Measurements from ENCODE around the gene BMP8B.
"Not testable (repeated sequence)": the region's sequence is repeated elsewhere in the genome, so short reads cannot be mapped to it uniquely, and the experiment has no call there.

BMP8B gene

GRCh38 chr1:39788758-39789570 lies at the start of gene BMP8B:
TSS of gene BMP8B (minus strand) at chr1:39788865. CDS start at chr1:39788485, 380 bp downstream.
- peak in 1 of 2 experiments; percentile 67 for DNase-seq

- no peak for DNase-seq
These were observed 48.0 kb upstream of the BMP8B start for GRCh38 chr1:39836595-39837110.

DNA sequence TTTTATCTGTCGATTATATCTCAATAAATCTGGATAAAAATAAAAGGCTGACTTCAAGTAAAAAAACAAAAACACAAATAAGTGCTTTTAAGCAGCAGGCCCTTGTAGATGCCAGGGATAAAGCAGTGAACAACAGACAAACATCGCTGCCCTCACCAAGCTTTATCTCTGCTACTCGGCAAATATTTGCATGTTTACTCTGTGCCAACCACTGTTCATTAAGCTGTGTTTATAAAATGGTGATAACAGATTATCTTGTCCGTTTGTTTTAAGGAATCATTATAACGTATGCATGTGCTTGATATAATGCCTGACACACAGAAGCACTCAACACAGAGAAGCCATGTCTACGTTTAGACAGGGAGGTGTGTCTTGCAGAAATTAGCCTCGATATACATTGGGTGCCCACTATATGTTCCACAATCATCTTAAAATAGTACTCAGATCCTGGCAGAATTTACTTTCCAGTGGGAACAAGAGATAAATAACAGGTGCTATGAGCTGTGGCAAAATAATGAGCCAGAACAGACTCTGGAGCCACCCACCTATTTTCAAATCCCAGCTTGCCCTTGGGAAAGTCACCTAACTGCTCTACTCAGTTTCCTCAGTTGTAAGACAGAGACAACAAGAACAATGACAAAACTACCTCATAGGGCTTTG lies 47.4 kb upstream of the BMP8B start:
- DNase-seq: no peak

GRCh38 chr1:39835110-39835509 lies 46.4 kb upstream of the BMP8B start:
- DNase-seq: no peak

- no peak for DNase-seq
These were observed 45.1 kb upstream of the BMP8B start for GRCh38 chr1:39833621-39834385.

GRCh38 chr1:39833121-39833520 lies 44.5 kb upstream of the BMP8B start:
- DNase-seq: no peak

GRCh38 chr1:39832294-39832693 lies 43.6 kb upstream of the BMP8B start:
- no peak for DNase-seq

- DNase-seq: no peak
These were observed 41.3 kb upstream of the BMP8B start for GRCh38 chr1:39829791-39830533.

GRCh38 chr1:39828734-39829133 lies 40.1 kb upstream of the BMP8B start:
- DNase-seq: no peak

DNA sequence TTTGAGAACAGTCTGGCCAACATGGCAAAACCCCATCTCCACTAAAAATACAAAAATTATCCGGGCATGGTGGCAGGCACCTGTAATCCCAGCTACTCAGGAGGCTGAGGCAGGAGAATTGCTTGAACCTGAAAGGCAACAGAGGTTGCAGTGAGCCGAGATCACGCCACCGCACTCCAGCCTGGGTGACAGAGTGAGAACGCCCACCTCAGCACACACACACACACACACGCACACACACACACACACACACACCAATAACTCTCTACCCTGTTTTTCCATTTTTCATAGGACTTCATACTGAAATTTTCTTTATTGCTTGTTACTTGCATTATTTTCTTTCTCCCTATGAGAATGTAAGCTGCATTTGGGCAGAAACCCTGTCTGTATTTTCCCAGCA lies 39.6 kb upstream of the BMP8B start:
- not testable (repeated sequence) for DNase-seq

- no peak for DNase-seq
These were observed 38.5 kb upstream of the BMP8B start for GRCh38 chr1:39827201-39827600.

DNA sequence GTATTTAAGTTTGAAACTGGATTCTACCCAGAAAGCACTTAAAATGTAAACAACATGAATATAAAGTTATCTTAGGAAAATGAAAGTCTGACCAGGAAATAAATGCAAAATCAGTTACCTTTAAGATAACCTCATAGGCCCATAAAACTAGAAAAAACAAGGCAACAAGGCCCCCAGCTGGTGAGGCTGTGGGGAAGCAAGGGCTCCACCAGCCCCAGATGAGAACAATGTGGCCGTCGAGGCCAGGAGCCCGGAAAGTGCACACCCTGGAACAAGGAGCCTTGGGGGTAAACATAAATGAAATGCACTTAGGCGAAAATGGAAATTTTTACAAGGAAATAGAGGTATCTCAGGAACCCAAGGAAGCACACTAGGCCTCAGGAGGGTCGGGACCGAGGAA lies 37.9 kb upstream of the BMP8B start:
- DNase-seq: no peak

DNA sequence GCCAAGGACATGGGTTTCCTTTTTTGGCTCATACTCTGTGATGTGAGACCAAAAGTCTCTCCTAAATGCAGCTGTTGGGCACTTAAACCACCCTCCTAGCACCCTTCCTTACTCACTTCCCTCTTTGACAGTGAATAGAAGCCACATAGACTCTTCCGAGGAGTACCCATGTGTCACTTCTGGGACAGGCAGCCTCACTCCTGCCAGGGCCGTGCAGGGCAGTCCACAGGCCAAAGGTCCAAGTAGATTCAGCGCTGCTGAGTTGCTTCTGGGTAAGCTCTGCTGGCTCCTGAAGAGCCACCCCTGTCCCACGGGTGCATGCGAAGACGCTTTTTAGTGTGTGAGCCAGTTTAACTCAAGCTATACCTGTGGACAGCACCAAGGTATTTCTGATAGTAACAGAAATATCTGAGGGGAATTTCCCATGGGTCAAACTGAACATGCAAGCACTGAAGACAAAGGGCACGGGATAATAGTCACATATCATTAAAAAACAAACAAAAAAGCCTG lies 36.8 kb upstream of the BMP8B start:
- no peak for DNase-seq

- DNase-seq: not testable (repeated sequence)
These were observed 34.8 kb upstream of the BMP8B start for GRCh38 chr1:39823450-39823849.

DNA sequence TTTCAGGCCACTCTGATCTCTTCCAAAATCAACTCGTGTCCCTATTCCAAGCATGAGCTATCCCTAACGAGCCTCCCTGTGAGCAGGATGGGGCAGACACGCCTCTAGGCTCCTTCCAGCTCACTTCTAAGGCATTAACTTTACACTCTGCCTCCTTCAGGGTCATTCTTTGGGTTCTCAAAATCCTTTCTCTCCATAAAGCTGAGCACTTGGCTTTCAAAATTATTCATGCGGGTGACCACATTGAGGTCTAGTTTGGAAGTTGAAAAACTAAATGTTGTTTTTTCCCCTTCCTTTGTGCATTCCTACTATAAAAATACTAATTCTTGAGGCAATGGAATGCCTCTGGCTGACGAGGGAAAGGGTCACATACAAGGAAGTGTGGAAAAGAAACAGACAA lies 33.5 kb upstream of the BMP8B start:
- DNase-seq: no peak

- DNase-seq: no peak
These were observed 30.6 kb upstream of the BMP8B start for GRCh38 chr1:39819091-39819812.

- DNase-seq: no peak
These were observed 29.8 kb upstream of the BMP8B start for GRCh38 chr1:39818482-39818881.

DNA sequence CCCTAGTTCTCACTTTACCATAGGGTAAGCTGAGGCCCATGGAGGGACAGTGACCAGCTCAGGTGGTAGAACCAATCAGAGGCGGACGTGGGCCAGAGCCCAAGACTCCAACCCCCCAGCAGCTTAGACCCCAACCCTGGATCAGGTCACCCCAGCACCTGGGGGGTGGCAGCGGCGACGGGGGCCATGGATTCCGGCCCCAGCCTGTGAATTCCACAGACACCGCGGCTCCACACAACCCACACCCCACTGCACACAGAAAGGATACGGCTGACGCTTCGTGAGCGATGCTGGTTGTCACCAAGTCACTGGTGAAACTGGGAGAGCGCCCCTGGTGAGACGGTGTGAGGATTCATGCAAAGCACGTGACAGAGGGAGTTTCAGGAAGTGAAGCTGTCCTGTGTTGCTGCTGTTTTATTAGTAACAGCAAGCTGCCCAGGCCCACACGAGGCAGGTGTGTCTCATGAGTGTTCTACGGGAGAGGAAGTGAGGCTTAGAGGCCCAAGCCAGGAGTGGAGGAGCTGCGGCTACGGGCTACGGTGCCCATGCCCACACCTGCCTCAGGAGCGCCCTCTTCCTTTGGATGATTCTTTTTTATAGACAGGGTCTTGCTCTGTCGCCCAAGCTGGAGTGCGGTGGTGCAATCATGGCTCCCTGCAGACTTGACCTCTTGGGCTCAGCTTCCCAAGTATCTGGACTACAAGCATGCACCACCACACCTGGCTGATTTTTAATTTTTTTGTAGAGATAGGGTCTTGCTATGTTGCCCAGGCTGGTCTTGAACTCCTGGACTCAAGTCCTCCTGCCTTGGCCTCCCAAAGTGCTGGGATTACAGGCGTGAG lies 28.6 kb upstream of the BMP8B start:
- DNase-seq: not testable (repeated sequence)

- peak; percentile 49 to 81 for DNase-seq
These were observed 27.9 kb upstream of the BMP8B start for GRCh38 chr1:39816415-39817090.

DNA sequence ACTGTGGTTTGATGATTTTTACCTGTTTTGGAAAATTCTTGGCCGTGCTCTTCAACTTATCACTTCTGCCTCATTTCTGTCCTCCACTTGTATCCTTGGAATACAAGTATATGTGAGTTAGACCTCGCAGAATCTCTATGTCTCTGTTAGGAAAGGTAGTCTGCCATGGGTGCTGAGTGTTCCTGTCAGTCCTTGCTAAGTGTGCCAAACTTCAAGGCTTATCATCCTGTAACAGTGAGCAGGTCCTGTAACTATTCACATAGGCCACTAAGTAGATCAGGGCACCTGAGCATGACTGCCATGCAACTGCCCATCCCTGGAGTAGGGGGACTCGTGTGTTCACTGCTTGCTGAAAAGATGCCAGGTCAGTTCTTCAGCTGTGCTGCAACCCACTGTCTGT lies 24.2 kb upstream of the BMP8B start:
- no peak for DNase-seq

Measured in NCI-H446 (cell line).